ENCODE data around the gene NDUFA11.

- TF ChIP-seq CTCF (conservative IDR thresholded peaks at IDR 0.05; ENCODE audit: low read length): no peak
- TF ChIP-seq EZH2phosphoT487 (IDR thresholded peaks at IDR 0.05; ENCODE audit: borderline replicate concordance): no peak
Observed at GRCh38 chr19:5864725-5865486, 38.7 kb downstream of the NDUFA11 start.

Data from Loucy (cell line).